GM19043 (cell line): ENCODE results near the gene PDHA1.

Source experiments
- ATAC-seq: cut with Tn5 transposase; IDR thresholded peaks from one replicate; pipeline ENCODE4 v1.9.1; 2021; ENCODE audit warnings: low read depth; ENCODE audit not compliant: unreplicated experiment

The PDHA1 gene

GRCh38 chrX:19343535-19344408 lies at the start of gene PDHA1:
Gene PDHA1, plus strand, starts transcription at chrX:19343927. Its CDS starts 111 bp downstream, at chrX:19344038.
- peak; percentile 96 for ATAC-seq

DNA sequence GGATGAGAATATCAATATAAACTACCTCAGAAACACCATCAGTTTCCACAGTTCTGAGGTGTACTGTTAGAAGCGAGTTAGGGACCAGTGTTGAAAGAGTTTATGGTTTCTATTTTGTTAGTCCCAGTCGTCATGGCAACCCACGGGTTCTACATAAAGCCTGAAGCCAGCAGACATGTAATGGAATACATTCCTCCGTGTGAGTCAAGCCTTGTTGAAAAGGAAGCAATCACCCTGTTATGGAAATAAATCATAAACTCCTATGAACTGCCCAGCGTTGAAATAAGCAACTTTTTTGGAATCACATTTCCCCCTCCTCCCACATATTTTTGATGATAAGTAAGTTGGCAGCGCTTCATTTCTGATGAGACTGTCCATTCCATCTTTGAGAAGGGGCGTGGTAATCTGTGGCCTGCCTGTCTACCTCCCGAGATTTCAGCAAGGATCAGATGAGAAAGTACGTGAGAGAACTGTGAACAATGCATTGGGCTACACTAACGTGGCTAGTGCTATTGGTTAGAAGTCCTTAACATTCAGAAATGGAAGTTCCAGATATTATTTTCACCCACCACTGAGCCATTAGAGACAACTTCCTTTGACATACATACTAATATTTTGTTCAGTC lies 40.4 kb upstream of the PDHA1 start:
- ATAC-seq = no peak

DNA sequence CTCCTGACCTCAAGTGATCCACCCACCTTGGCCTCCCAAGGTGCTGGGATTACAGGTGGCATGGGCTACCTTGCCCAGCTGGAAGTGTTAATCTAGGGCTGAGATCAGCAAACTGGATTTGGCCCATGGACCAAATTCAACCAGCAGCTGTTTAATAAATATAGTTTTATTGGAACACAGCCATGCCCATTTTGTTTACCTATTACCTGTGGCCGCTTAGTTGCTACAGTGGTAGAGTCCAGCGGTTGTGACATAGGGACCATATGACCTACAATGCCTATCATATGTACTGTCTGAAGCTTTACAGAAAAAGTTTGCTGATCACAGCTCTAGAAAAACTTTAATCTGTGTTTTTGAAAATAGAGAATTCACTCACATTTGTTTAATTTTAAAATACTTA lies 17.2 kb upstream of the PDHA1 start:
- no peak for ATAC-seq

GRCh38 chrX:19331831-19332230 lies 11.9 kb upstream of the PDHA1 start:
- ATAC-seq = no peak

DNA sequence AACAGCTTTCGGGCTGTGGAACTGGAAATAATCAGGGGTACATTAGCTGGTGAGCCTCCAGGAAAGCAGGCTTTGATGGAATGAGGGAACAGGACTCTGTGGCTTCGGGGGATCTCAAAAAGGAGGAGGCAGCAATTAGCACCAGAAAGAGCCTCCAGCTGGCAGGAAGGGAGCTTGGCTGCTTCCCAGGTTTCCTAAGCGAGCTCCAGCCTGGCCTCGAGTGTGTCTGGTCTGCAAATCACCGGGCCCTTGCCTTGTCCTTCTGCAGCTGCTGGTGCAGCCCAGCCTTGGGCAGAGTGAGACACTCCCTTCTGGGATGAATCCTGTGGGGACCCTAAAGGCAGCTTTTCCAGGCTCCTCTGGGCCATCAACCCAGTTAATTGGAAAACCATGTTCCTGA lies 10.7 kb upstream of the PDHA1 start:
- no peak for ATAC-seq

DNA sequence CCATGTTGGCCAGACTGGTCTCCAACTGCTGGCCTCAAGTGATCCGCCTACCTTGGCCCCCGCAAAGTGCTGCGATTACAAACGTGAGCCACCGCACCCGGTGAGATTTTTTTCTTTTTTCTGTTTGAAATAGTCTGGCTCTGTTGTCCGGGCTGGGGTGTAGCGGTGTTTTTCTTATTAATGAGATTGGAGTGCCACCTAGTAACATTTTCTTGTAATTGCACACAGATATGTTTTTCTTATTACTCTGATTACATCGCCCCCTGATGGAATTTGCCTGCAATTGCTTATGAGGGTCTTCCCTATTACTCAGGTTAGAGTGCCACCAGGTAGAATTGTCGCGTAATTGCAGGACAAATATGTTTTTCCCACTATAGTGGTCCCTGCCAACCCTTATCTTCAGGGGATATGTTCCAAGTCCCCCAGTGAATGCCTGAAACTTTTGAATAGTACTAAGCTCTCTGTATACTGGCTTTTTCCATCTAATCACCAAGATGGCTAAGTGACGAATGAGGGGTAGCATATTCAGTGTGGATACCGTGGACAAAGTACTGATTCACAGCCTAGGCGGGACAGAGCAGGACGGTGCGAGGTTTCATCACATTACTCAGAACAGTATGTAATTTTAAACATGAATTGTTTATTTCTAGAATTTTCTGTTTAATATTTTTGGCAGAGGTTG lies 8.6 kb upstream of the PDHA1 start:
- no peak for ATAC-seq

DNA sequence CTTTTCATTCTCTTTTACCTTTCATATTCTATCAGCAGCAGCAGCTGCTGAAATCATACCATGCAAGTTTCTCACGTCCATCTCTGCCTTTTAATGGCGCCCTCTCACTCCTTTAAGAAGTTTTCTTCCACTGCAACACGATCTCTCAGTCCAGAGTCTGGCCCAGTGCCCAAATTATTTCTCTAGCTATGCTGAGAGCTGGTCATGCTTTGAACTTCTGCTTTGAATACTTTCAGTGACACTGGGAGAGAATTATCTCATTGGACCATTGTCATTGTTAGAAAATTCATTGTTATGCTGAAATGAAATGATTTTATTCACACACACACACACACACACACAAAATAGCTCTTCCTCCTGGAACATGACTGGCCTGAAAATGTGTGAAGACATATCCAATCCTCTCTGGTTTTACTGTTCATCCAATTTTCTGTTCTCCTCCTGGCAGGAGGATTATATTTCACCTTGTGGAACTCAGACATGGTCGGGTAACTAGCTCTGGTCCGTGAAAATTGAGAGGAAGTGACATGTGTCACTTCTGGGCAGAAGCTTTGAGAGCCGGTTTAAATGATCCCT lies 1.3 kb upstream of the PDHA1 start:
- no peak for ATAC-seq

GRCh38 chrX:19343085-19343534 lies 617 bp upstream of the PDHA1 start:
- no peak for ATAC-seq

DNA sequence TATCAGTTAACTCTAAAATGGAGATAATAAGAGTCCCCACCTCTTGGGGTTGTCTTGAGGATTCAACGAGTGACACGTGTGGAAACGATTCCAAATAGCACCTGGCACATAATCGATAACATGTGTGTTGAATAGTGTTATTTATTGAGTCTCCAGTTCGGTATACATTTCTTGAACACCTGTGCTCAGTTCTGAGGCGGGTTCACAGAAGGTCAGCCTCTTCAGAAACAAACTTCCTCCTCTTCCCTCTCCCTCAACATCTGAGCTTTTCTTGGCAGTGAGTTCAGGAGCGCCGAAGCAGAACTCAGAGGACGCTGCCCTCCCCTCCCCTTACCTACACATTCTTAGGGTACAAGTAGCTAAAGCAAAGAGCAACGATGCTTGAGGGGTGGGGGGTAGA lies 934 bp downstream of the PDHA1 start:
- no peak for ATAC-seq

DNA sequence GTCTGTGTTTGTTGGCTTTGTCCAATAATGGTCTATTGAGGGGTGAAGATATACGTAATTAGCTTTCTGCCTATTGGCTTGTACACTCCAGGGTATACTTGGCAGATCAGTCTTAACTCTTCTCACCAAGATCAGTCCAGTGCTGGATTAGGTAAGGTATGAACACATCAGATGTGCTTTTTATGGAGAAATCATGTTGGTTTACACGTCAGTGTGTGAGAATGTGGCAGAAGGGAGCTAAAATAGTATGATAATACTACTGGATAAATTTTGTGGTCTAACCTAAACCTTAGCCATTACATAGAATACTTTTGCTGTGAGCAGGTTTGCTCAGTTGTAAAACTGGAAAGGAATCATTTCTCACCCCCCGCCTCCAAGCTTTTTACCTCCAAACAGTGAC lies 4.2 kb downstream of the PDHA1 start:
- no peak for ATAC-seq

GRCh38 chrX:19349264-19349663 lies 5.5 kb downstream of the PDHA1 start:
- ATAC-seq = no peak

GRCh38 chrX:19350941-19351384 lies 7.2 kb downstream of the PDHA1 start:
- ATAC-seq = peak; percentile 88

DNA sequence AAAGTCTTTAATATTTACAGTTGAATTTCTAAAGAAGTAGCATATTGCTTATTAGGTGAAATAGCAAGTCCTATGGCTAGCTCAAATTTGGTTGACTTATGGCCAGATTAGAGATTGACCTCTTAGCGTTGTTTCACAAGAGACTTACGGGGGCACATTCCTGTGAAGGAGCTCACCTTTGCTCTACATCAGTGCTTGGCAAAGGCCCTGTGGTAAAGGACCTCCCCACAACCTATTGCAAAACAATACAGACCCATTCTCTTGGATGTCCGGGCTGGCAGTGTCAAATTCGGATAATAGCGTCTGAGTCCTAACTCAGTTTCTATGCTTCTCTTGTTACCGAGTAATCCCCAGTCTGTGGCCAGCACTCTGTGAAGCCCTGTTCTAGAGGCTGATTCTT lies 10.9 kb downstream of the PDHA1 start:
- no peak for ATAC-seq

DNA sequence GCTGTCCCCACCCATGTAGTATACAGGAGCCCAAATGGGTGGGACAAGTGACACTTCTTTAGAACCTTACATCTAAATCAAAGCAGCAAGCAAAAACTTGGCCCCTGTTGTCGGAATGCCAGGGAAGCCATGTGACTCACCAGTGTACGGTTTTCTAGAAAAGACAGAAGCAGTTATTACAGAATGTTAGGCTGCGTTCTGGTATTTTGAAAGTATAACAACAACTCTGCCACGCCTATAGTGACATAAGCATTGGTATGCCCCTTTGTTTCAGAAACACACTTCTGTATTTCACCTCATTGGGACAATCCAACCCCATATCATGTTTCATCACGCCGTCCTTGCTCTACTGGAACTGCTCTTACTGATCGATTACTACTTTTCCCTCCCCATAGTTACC lies 14.8 kb downstream of the PDHA1 start:
- no peak for ATAC-seq

GRCh38 chrX:19360903-19361302 lies 17.2 kb downstream of the PDHA1 start:
- no peak for ATAC-seq

DNA sequence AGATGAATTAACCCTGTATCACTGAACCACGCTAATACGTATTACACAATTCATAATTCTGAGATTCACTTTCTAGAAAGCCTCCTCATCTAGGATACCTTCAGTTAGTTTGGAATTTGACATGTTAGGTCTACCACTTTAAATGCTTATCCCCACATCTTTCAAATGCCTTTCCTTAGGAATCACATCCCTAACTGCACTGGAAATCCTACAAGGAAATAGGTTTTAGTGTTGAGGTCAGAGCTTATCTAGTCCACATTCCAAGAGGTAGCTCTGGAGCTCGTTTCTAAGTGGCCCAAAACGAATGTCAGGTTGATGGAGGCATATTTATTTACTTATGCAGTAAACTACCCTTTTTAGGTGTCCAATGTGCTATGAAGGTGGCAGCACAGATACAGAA lies 18.0 kb downstream of the PDHA1 start:
- ATAC-seq = no peak

GRCh38 chrX:19368576-19368975 lies 24.8 kb downstream of the PDHA1 start:
- ATAC-seq = no peak

GRCh38 chrX:19370061-19370460 lies 26.3 kb downstream of the PDHA1 start:
- ATAC-seq = no peak

DNA sequence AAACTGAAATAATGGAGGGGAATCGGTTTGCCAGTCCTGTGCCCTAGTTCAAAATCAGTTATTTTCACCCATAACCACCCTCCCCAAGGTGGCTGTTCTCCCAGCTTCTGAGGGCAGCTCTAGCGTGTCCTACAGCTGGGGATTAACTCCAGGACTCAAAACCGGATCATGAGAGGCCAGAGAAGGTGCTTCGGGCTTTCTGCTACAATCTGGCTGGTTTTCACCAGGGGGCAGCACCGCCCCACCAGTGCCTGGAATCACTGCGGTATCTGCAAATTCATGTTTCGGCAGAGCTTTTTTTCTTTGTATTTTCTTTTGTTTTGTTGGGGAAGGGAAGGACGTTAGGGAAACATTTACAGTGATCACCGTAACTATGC lies 28.4 kb downstream of the PDHA1 start:
- peak; percentile 76 for ATAC-seq

DNA sequence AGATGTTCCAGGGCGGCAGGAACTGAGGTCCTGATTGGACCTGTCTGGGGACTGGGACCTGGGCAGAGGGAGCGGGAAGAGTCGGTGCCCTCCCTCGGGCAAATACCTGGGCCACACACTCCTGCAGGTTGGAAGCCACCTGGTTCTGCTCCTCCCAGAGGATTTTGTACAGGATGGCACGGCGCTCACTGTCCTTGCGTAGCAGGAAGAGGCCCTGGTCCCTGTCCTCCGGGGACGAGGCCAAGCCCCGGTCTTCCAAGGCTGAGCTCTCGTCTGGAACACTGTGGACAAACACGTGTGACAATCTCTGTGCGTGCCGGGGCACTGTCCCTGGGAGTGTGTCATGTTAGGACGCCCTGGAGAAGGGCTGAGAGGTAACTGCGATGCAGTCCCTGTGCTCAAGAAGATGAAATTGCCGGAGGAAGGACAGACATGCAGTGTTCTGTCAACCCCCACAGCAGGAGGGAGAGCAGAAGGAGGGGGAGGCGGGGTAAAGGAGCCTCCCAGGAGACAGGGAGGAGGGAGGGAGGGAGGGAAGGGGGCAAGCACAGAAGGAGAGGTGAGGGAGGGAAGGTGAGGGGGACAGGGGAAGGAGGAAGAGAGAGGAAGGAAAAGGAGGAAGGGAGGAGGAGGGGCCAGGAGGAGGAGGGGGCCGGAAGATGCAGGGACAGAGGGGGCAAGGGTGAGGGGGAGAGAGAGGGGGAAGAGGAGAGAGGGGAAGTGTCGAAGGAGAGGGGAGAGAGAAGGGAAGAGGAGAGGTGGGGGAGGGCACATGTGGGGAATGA lies 29.0 kb downstream of the PDHA1 start:
- ATAC-seq = peak; percentile 37
